Left forelimb (tissue), 1 donor: ENCODE results near the gene ACTA2.

ENCODE experiments used
- DNase-seq: peaks from one replicate; pipeline ENCODE4 v3.0.0-alpha.2; 2018; ENCODE audit warnings: low spot score

Gene ACTA2

GRCh38 chr10:88952647-88953111, at the start of gene ACTA2:
Gene ACTA2, minus strand, starts transcription at chr10:88952773. Its CDS starts 3,843 bp downstream, at chr10:88948930.
- DNase-seq, result peak; percentile 72

- no peak for DNase-seq
These were observed 49.1 kb upstream of the ACTA2 start for GRCh38 chr10:89001729-89002072.

GRCh38 chr10:89001024-89001728, 48.6 kb upstream of the ACTA2 start:
- no peak for DNase-seq

GRCh38 chr10:88999625-89000024, 47.1 kb upstream of the ACTA2 start:
- DNase-seq, result no peak

- DNase-seq, result no peak
These were observed 44.4 kb upstream of the ACTA2 start for GRCh38 chr10:88996927-88997326.

- DNase-seq, result no peak
These were observed 42.7 kb upstream of the ACTA2 start for GRCh38 chr10:88995156-88995876.

GRCh38 chr10:88994019-88994418, 41.4 kb upstream of the ACTA2 start:
- no peak for DNase-seq

- DNase-seq, result no peak
These were observed 40.5 kb upstream of the ACTA2 start for GRCh38 chr10:88992921-88993524.

- no peak for DNase-seq
These were observed 39.3 kb upstream of the ACTA2 start for GRCh38 chr10:88991899-88992320.

GRCh38 chr10:88991161-88991898, 38.8 kb upstream of the ACTA2 start:
- DNase-seq, result peak; percentile 85

- peak; percentile 77 for DNase-seq
These were observed 38.0 kb upstream of the ACTA2 start, which contains the start of gene FAS for GRCh38 chr10:88990384-88991160. Gene FAS, plus strand, starts transcription at chr10:88990798. Its CDS starts 79 bp downstream, at chr10:88990877.

GRCh38 chr10:88989824-88990383, 37.3 kb upstream of the ACTA2 start:
- DNase-seq, result no peak

- no peak for DNase-seq
These were observed 36.9 kb upstream of the ACTA2 start for GRCh38 chr10:88989423-88989822.

GRCh38 chr10:88987840-88988239, 35.3 kb upstream of the ACTA2 start:
- DNase-seq, result no peak

- no peak for DNase-seq
These were observed 34.7 kb upstream of the ACTA2 start for GRCh38 chr10:88987243-88987725.

GRCh38 chr10:88986549-88987242, 34.1 kb upstream of the ACTA2 start:
- no peak for DNase-seq

- DNase-seq, result no peak
These were observed 32.0 kb upstream of the ACTA2 start for GRCh38 chr10:88984525-88984924.

- no peak for DNase-seq
These were observed 31.4 kb upstream of the ACTA2 start for GRCh38 chr10:88983939-88984338.

- no peak for DNase-seq
These were observed 30.6 kb upstream of the ACTA2 start for GRCh38 chr10:88983206-88983605.

GRCh38 chr10:88982366-88982765, 29.8 kb upstream of the ACTA2 start:
- DNase-seq, result no peak
